Liver (tissue), 9 donors: ENCODE results near the gene DDX5. TPM values are rescaled to one million over a fixed set of nuclear protein-coding genes. Genes with fewer than 3 reads are reported as not detected.

Source experiments
- DNase-seq: peaks from one replicate; pipeline ENCODE4 v3.0.0-alpha.2; 2017; ENCODE audit warnings: low spot score
- H3K27ac ChIP-seq, 2 donors: one replicate each; pipeline ENCODE4 v1.7.0; 2013; ENCODE audit warnings: inconsistent platforms in 2 of 2, low read length in 2 of 2, control low read depth in 1 of 2, low read depth in 1 of 2, mild to moderate bottlenecking in 1 of 2
- H3K27me3 ChIP-seq, 4 donors: one replicate each; pipeline versions ENCODE4 v1.6.1 to v1.7.0; 2013; ENCODE audit warnings: low read length in 3 of 4, inconsistent platforms in 1 of 4, mild to moderate bottlenecking in 1 of 4, moderate library complexity in 1 of 4; ENCODE audit not compliant: control insufficient read depth in 4 of 4, insufficient read depth in 4 of 4
- H3K36me3 ChIP-seq, 4 donors: one replicate each; pipeline versions ENCODE4 v1.6.1 to v1.7.0; 2013; ENCODE audit warnings: low read length in 3 of 4, mild to moderate bottlenecking in 3 of 4, low read depth in 1 of 4, moderate library complexity in 1 of 4; ENCODE audit not compliant: control insufficient read depth in 4 of 4, insufficient read depth in 3 of 4
- H3K4me1 ChIP-seq, 4 donors: one replicate each; pipeline versions ENCODE4 v1.6.1 to v1.7.0; 2013; ENCODE audit warnings: low read length in 3 of 4, mild to moderate bottlenecking in 3 of 4, moderate library complexity in 1 of 4; ENCODE audit not compliant: control insufficient read depth in 4 of 4, insufficient read depth in 4 of 4
- H3K4me3 ChIP-seq, 3 donors: one replicate each; pipeline versions ENCODE4 v1.6.1 to v1.7.0; 2013; ENCODE audit warnings: low read length in 3 of 3, control low read depth in 1 of 3, low read depth in 1 of 3, mild to moderate bottlenecking in 1 of 3
- H3K9ac ChIP-seq, 2 donors: one replicate each; pipeline ENCODE4 v1.7.0; 2013; ENCODE audit warnings: low read length in 2 of 2, mild to moderate bottlenecking in 2 of 2, moderate library complexity in 2 of 2, control low read depth in 1 of 2, low read depth in 1 of 2
- H3K9me3 ChIP-seq, 4 donors: one replicate each; pipeline versions ENCODE4 v1.6.1 to v1.7.0; 2013; ENCODE audit warnings: low read length in 3 of 4; ENCODE audit not compliant: control insufficient read depth in 4 of 4
- ATF3 ChIP-seq: IDR thresholded peaks from 2 replicates; pipeline ENCODE4 v1.6.1; 2016; ENCODE audit warnings: antibody characterized with exemption
- EGR1 ChIP-seq, 2 donors: IDR thresholded peaks; 2 replicates each; pipeline ENCODE4 v1.6.1; 2016 to 2018; ENCODE audit warnings: antibody characterized with exemption in 2 of 2, low read depth in 2 of 2
- FOXA1 ChIP-seq: IDR thresholded peaks from 2 replicates; pipeline ENCODE4 v1.6.1; 2016; ENCODE audit warnings: antibody characterized with exemption
- FOXA2 ChIP-seq: IDR thresholded peaks from 2 replicates; pipeline ENCODE4 v1.6.1; 2016; ENCODE audit warnings: antibody characterized with exemption
- GABPA ChIP-seq, 2 donors: IDR thresholded peaks in 1 of 2; conservative IDR thresholded peaks in 1 of 2; 2 replicates each; pipeline ENCODE4 v1.6.1; 2016; ENCODE audit warnings: antibody characterized with exemption in 2 of 2, mild to moderate bottlenecking in 1 of 2, moderate library complexity in 1 of 2
- HNF4A ChIP-seq, 2 donors: conservative IDR thresholded peaks; 2 replicates each; pipeline ENCODE4 v1.6.1; 2016; ENCODE audit warnings: antibody characterized with exemption in 2 of 2, mild to moderate bottlenecking in 2 of 2
- HNF4G ChIP-seq: IDR thresholded peaks from 2 replicates; pipeline ENCODE4 v1.6.1; 2016; ENCODE audit warnings: antibody characterized with exemption
- JUND ChIP-seq, 2 donors: IDR thresholded peaks; 2 replicates each; pipeline ENCODE4 v1.6.1; 2016; ENCODE audit warnings: antibody characterized with exemption in 2 of 2
- MAX ChIP-seq: IDR thresholded peaks from 2 replicates; pipeline ENCODE4 v1.6.1; 2016; ENCODE audit warnings: antibody characterized with exemption
- NR2F2 ChIP-seq: IDR thresholded peaks from 2 replicates; pipeline ENCODE4 v1.6.1; 2016; ENCODE audit warnings: antibody characterized with exemption
- REST ChIP-seq: IDR thresholded peaks from 2 replicates; pipeline ENCODE4 v1.6.1; 2016; ENCODE audit warnings: antibody characterized with exemption, mild to moderate bottlenecking
- SP1 ChIP-seq: IDR thresholded peaks from 2 replicates; pipeline ENCODE4 v1.6.1; 2018; ENCODE audit warnings: antibody characterized with exemption, mild to moderate bottlenecking
- TAF1 ChIP-seq: conservative IDR thresholded peaks from 2 replicates; pipeline ENCODE4 v1.6.1; 2016; ENCODE audit warnings: antibody characterized with exemption, mild to moderate bottlenecking
- YY1 ChIP-seq: IDR thresholded peaks from 2 replicates; pipeline ENCODE4 v1.6.1; 2016; ENCODE audit warnings: antibody characterized with exemption, mild to moderate bottlenecking
- ZBTB33 ChIP-seq: IDR thresholded peaks from 2 replicates; pipeline ENCODE4 v1.6.1; 2016; ENCODE audit warnings: antibody characterized with exemption
- WGBS: extraction: QIAGEN DNeasy Blood & Tissue Kit; methylation state at CpG from one replicate; pipeline ENCODE4 v1.1.7; 2013; 5-methylcytosine and 5-hydroxymethylcytosine counted together
- polyA plus RNA-seq, 2 donors: library from polyadenylated mRNA; stranded (reverse) in 1 of 2; unstranded in 1 of 2; fragments of 200-250 nt in 1 of 2; fragments of >200 nt in 1 of 2; fragmentation: Nextera tagmentation in 1 of 2; extraction: Ambion mirVana in 1 of 2; gene quantifications; one replicate each; pipeline versions ENCODE4 v1.2.1 to v1.2.3, GENCODE V29; 2013 to 2015
- total RNA-seq, 2 donors: library from RNA; depleted of rRNA; stranded (reverse); fragments of >200 nt; gene quantifications; one replicate each; pipeline ENCODE4 v1.2.3, GENCODE V29; 2014
- donor health status: healthy.
- donor health status: healthy.
- donor health status: healthy.
- donor health status: healthy.
- donor health status: healthy.

DDX5 gene
- total and polyA plus RNA-seq, 4 donors = 165 to 357 (median 289) TPM

- TF ChIP-seq REST = no peak
- TF ChIP-seq YY1 = no peak
- no peak for TF ChIP-seq FOXA1
- no peak for TF ChIP-seq HNF4G
Observed at GRCh38 chr17:64503341-64503740, 2.7 kb downstream of the DDX5 start (continued).

GRCh38 chr17:64502809-64503208 is 3.3 kb downstream of the DDX5 start:
- H3K27me3 ChIP-seq = no peaks in the 10 kb centered on the region
- no peak overlapping the region for H3K4me3 ChIP-seq
- DNase-seq = no peak
- TF ChIP-seq GABPA (IDR thresholded peaks at IDR 0.05 in 1 of 2, conservative IDR thresholded peaks at IDR 0.05 in 1 of 2) = no peak
- TF ChIP-seq NR2F2 = no peak
- H3K4me1 ChIP-seq = peaks cover 5 to 53% (median 41%) of the 10 kb centered on the region in 4 donors
- H3K9me3 ChIP-seq = no peaks in the 10 kb centered on the region
- H3K36me3 ChIP-seq = peaks cover 12 to 69% (median 58%) of the 10 kb centered on the region in 4 donors
- no peak overlapping the region for H3K27ac ChIP-seq
- H3K9ac ChIP-seq = no peak overlapping the region
- WGBS = 91% methylated on average over 2 of the region's 2 CpGs

- no peaks in the 10 kb centered on the region for H3K27me3 ChIP-seq
- H3K27ac ChIP-seq = no peak overlapping the region
- H3K9ac ChIP-seq = no peak overlapping the region
- TF ChIP-seq HNF4G (no peak), ATF3 (no peak), GABPA (IDR thresholded peaks at IDR 0.05 in 1 of 2, conservative IDR thresholded peaks at IDR 0.05 in 1 of 2) (no peak), SP1 (no peak), YY1 (no peak), ZBTB33 (no peak), NR2F2 (no peak), JUND (IDR thresholded peaks at IDR 0.05) (no peak), TAF1 (no peak), REST (no peak), EGR1 (IDR thresholded peaks at IDR 0.05; ENCODE audit: low read depth in 2 of 2) (no peak), HNF4A (conservative IDR thresholded peaks at IDR 0.05) (no peak), FOXA2 (no peak), MAX (no peak), FOXA1 (no peak)
- H3K36me3 ChIP-seq = peaks cover 12 to 70% (median 59%) of the 10 kb centered on the region in 4 donors
- WGBS = 81% methylated on average over 3 of the region's 3 CpGs
- H3K4me1 ChIP-seq = peaks cover 5 to 56% (median 46%) of the 10 kb centered on the region in 4 donors
- H3K4me3 ChIP-seq = no peak overlapping the region
- DNase-seq = no peak
- no peaks in the 10 kb centered on the region for H3K9me3 ChIP-seq
Observed at GRCh38 chr17:64502021-64502420, 4.1 kb downstream of the DDX5 start.
